MM.1S (cell line): Measurements from ENCODE around the gene ABCA3.

ENCODE experiments used
- EZH2 ChIP-seq: fragments of 300-600 bp; sonication (generic); optimal IDR thresholded peaks from 2 replicates; pipeline ENCODE3; 2017; ENCODE audit warnings: low read depth, mild to moderate bottlenecking, antibody characterized with exemption, low read length, mixed read lengths
- EZH2phosphoT487 ChIP-seq: fragments of 300-600 bp; sonication (generic); IDR thresholded peaks from 2 replicates; pipeline ENCODE4 v1.6.1; 2018; ENCODE audit warnings: antibody characterized with exemption, low read length
- TF ChIP-seq, protein P1 (sequence below): fragments of 300-600 bp; sonication (generic); IDR thresholded peaks from 2 replicates; pipeline ENCODE4 v1.5.1; 2016; ENCODE audit warnings: antibody characterized with exemption, low read length, mixed read lengths

- TF ChIP-seq, protein P1, sequence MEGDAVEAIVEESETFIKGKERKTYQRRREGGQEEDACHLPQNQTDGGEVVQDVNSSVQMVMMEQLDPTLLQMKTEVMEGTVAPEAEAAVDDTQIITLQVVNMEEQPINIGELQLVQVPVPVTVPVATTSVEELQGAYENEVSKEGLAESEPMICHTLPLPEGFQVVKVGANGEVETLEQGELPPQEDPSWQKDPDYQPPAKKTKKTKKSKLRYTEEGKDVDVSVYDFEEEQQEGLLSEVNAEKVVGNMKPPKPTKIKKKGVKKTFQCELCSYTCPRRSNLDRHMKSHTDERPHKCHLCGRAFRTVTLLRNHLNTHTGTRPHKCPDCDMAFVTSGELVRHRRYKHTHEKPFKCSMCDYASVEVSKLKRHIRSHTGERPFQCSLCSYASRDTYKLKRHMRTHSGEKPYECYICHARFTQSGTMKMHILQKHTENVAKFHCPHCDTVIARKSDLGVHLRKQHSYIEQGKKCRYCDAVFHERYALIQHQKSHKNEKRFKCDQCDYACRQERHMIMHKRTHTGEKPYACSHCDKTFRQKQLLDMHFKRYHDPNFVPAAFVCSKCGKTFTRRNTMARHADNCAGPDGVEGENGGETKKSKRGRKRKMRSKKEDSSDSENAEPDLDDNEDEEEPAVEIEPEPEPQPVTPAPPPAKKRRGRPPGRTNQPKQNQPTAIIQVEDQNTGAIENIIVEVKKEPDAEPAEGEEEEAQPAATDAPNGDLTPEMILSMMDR = no peak
- no peak for TF ChIP-seq EZH2phosphoT487
- no peak for TF ChIP-seq EZH2
Observed at GRCh38 chr16:2358811-2359210, 18.3 kb upstream of the ABCA3 start.
